ENCODE measurements around the gene IMPDH1. TPM values are rescaled to one million over a fixed set of nuclear protein-coding genes. Genes with fewer than 3 reads are reported as not detected.

IMPDH1 gene
- total RNA-seq, 1 experiment from 2014 or later, result 114 TPM

DNA sequence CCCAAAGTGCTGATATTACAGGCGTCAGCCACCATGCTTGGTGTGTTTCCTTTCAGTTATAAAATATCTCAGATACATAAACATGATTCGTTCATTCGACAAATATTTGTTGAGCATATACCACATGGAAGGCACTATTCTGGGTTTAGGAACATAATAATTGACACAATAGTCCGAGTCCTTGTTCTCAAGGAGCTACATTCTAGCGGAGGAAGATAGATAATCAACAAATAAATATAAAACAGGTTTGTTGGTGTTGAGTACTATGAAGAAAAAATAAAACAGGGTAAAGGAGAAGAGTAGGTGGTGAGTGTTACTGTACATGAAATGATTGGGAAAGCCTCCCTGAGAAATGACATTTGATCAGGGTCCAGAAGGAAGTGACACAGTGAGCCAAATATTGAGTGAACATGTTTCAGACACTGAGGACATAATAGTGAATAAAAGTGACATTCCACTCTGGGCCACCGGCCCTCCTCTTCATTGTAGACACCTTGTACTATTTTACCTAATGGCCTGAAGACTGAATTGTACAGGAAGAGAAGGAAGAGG, 39.0 kb upstream of the IMPDH1 start:
- H3K27me3 ChIP-seq (ENCODE audit: control insufficient read depth, insufficient read depth, low read length), result no peaks in the 10 kb centered on the region
- no peaks in the 10 kb centered on the region for H3K36me3 ChIP-seq (ENCODE audit: control insufficient read depth, insufficient read depth, low read length)
- intact Hi-C loops (cut with micrococcal nuclease; ENCODE audit: unreplicated experiment) (no loop called here), in situ Hi-C loops (cut with HindIII; ENCODE audit: low pct_unique_long_range_greater_than_20kb, low sequenced_read_pairs) (no loop called here)
- no peaks in the 10 kb centered on the region for H3K9me3 ChIP-seq (ENCODE audit: control insufficient read depth, insufficient read depth, low read depth, low read length)
- no peak overlapping the region for H3K4me3 ChIP-seq (ENCODE audit: low read depth in 2 of 2, low read length in 2 of 2)
- POLR2A ChIA-PET, result interaction anchor here (0.6 kb wide), 1 partner anchor 14 kb away, joined by 3 read pairs; no protein-coding TSS in a partner anchor
- CTCF ChIA-PET, result interaction anchor here (0.9 kb wide), 1 partner anchor 13 kb away, joined by 3 read pairs; no protein-coding TSS in a partner anchor
- ATAC-seq (no peak), DNase-seq (ENCODE audit: low read depth, low spot score) (no peak)
- BruUV-seq (replicated peaks), result no TSS peak
- H3K4me1 ChIP-seq (ENCODE audit: control insufficient read depth, insufficient read depth, low read length), result peaks cover 30% of the 10 kb centered on the region
- peak overlapping the region; percentile 76; the same call in 1 of the 2 replicates for H3K27ac ChIP-seq (ENCODE audit: low read length)
- TF ChIP-seq REST (IDR thresholded peaks at IDR 0.05; ENCODE audit: insufficient read depth in 1 of 2, low read depth in 2 of 2, low read length in 1 of 2) (no peak), SIN3A (IDR thresholded peaks at IDR 0.05; ENCODE audit: borderline replicate concordance, insufficient read depth, low read depth, low read length) (no peak), TCF7L2 (IDR thresholded peaks at IDR 0.05; ENCODE audit: low read depth, low read length) (no peak), POLR2AphosphoS5 (IDR thresholded peaks at IDR 0.05; ENCODE audit: low read depth, low read length) (no peak), CTCF (IDR thresholded peaks at IDR 0.05) (no peak)

GRCh38 chr7:128447941-128448564, 38.3 kb upstream of the IMPDH1 start:
- DNase-seq (ENCODE audit: low read depth, low spot score) (no peak), ATAC-seq (no peak)
- POLR2A ChIA-PET, result no interaction called here
- Histone ChIP-seq H3K27me3 (ENCODE audit: control insufficient read depth, insufficient read depth, low read length) (no peaks in the 10 kb centered on the region), H3K9me3 (ENCODE audit: control insufficient read depth, insufficient read depth, low read depth, low read length) (no peaks in the 10 kb centered on the region), H3K4me1 (ENCODE audit: control insufficient read depth, insufficient read depth, low read length) (peaks cover 28% of the 10 kb centered on the region), H3K4me3 (ENCODE audit: low read depth in 2 of 2, low read length in 2 of 2) (no peak overlapping the region), H3K27ac (ENCODE audit: low read length) (peak overlapping the region; percentile 76), H3K36me3 (ENCODE audit: control insufficient read depth, insufficient read depth, low read length) (no peaks in the 10 kb centered on the region)
- no peak for TF ChIP-seq REST (IDR thresholded peaks at IDR 0.05; ENCODE audit: insufficient read depth in 1 of 2, low read depth in 2 of 2, low read length in 1 of 2)
- no peak for TF ChIP-seq CTCF (IDR thresholded peaks at IDR 0.05)
- BruUV-seq (replicated peaks), result no TSS peak
- intact Hi-C loops (cut with micrococcal nuclease; ENCODE audit: unreplicated experiment), result no loop called here
- in situ Hi-C loops (cut with HindIII; ENCODE audit: low pct_unique_long_range_greater_than_20kb, low sequenced_read_pairs), result no loop called here
- CTCF ChIA-PET, result no interaction called here

Measured in Panc1 (cell line).